SK-N-SH treated with all-trans-retinoic acid at 6 μM for 48 hours (cell line): ENCODE results near the gene CDIPT.

Source experiments
- ATAC-seq: fragments of 200-7000 bp; cut with Tn5 transposase; 3 replicates; pipeline ENCODE4 v1.9.1; 2020; ENCODE audit warnings: mild to moderate bottlenecking, moderate library complexity
- ARNTL ChIP-seq: fragments of 450-650 bp; formaldehyde crosslinking; IDR thresholded peaks from 2 replicates; pipeline ENCODE4 v1.5.0; 2020; ENCODE audit warnings: low read depth, mild to moderate bottlenecking, moderate library complexity, borderline replicate concordance
- BACH2 ChIP-seq: fragments of 250-450 bp; sonication (Bioruptor Pico); IDR thresholded peaks from 2 replicates; pipeline ENCODE4 v1.9.0; 2021; ENCODE audit warnings: mild to moderate bottlenecking, borderline replicate concordance
- CSDC2 ChIP-seq: fragments of 250-450 bp; sonication (Bioruptor Pico); IDR thresholded peaks from 2 replicates; pipeline ENCODE4 v1.5.0; 2020; ENCODE audit warnings: mild to moderate bottlenecking, moderate library complexity
- ESRRG ChIP-seq: fragments of 250-450 bp; sonication (Bioruptor Pico); IDR thresholded peaks from 2 replicates; pipeline ENCODE4 v1.6.1; 2021; ENCODE audit warnings: mild to moderate bottlenecking
- GLIS3 ChIP-seq: fragments of 250-450 bp; sonication (Bioruptor Pico); IDR thresholded peaks from 2 replicates; pipeline ENCODE4 v1.5.0; 2020; ENCODE audit warnings: mild to moderate bottlenecking, moderate library complexity
- OSR1 ChIP-seq: fragments of 250-450 bp; sonication (Bioruptor Pico); IDR thresholded peaks from 2 replicates; pipeline ENCODE4 v1.8.0; 2022; ENCODE audit warnings: moderate library complexity, mild to moderate bottlenecking, inconsistent platforms
- PPARA ChIP-seq: fragments of 250-450 bp; sonication (Bioruptor Pico); IDR thresholded peaks from 2 replicates; pipeline ENCODE4 v1.5.0; 2020; ENCODE audit warnings: mild to moderate bottlenecking, borderline replicate concordance
- SNAI2 ChIP-seq: fragments of 250-450 bp; sonication (Bioruptor Pico); IDR thresholded peaks from 2 replicates; pipeline ENCODE4 v1.5.0; 2020; ENCODE audit warnings: mild to moderate bottlenecking, moderate library complexity
- TCF4 ChIP-seq: fragments of 250-450 bp; sonication (Bioruptor Pico); IDR thresholded peaks from 2 replicates; pipeline ENCODE4 v1.8.0; 2021; ENCODE audit warnings: mild to moderate bottlenecking, moderate library complexity, borderline replicate concordance
- TOX ChIP-seq: fragments of 250-450 bp; sonication (Bioruptor Pico); IDR thresholded peaks from 2 replicates; pipeline ENCODE4 v1.8.0; 2021; ENCODE audit warnings: mild to moderate bottlenecking, moderate library complexity, borderline replicate concordance
- ZC3H10 ChIP-seq: fragments of 250-450 bp; sonication (Bioruptor Pico); IDR thresholded peaks from 2 replicates; pipeline ENCODE4 v1.5.1; 2021; ENCODE audit warnings: mild to moderate bottlenecking, moderate library complexity
- ZFP3 ChIP-seq: fragments of 250-450 bp; sonication (Bioruptor Pico); IDR thresholded peaks from 2 replicates; pipeline ENCODE4 v1.5.0; 2020; ENCODE audit warnings: mild to moderate bottlenecking, moderate library complexity
- ZFP30 ChIP-seq: fragments of 450-650 bp; formaldehyde crosslinking; IDR thresholded peaks from 2 replicates; pipeline ENCODE4 v1.5.0; 2022; ENCODE audit warnings: mild to moderate bottlenecking, moderate library complexity
- ZNF565 ChIP-seq: fragments of 450-650 bp; formaldehyde crosslinking; conservative IDR thresholded peaks from 2 replicates; pipeline ENCODE4 v1.5.0; 2020; ENCODE audit warnings: low read depth, mild to moderate bottlenecking, moderate library complexity
- ZNF70 ChIP-seq: fragments of 450-650 bp; formaldehyde crosslinking; IDR thresholded peaks from 2 replicates; pipeline ENCODE4 v1.5.0; 2020; ENCODE audit warnings: mild to moderate bottlenecking, moderate library complexity
- ZNF8 ChIP-seq: fragments of 450-650 bp; formaldehyde crosslinking; IDR thresholded peaks from 2 replicates; pipeline ENCODE4 v1.5.0; 2020; ENCODE audit warnings: mild to moderate bottlenecking, moderate library complexity
- TF ChIP-seq, protein P1 (sequence below): fragments of 250-450 bp; sonication (Bioruptor Pico); IDR thresholded peaks from 2 replicates; pipeline ENCODE4 v1.8.0; 2020; ENCODE audit warnings: mild to moderate bottlenecking, moderate library complexity, borderline replicate concordance
- TF ChIP-seq, protein P2 (sequence below): fragments of 250-450 bp; sonication (Bioruptor Pico); IDR thresholded peaks from 2 replicates; pipeline ENCODE4 v1.5.1; 2021; ENCODE audit warnings: mild to moderate bottlenecking, moderate library complexity
- TF ChIP-seq, protein P3 (sequence below): fragments of 250-450 bp; sonication (Bioruptor Pico); IDR thresholded peaks from 2 replicates; pipeline ENCODE4 v1.5.0; 2020; ENCODE audit warnings: mild to moderate bottlenecking, moderate library complexity
- TF ChIP-seq, protein P4 (sequence below): fragments of 250-450 bp; sonication (Bioruptor Pico); IDR thresholded peaks from 2 replicates; pipeline ENCODE4 v1.5.1; 2020; ENCODE audit warnings: low read depth, mild to moderate bottlenecking, moderate library complexity
- TF ChIP-seq, protein P5 (sequence below): fragments of 250-450 bp; sonication (Bioruptor Pico); IDR thresholded peaks from 2 replicates; pipeline ENCODE4 v1.8.0; 2021; ENCODE audit warnings: low read depth, mild to moderate bottlenecking, moderate library complexity, borderline replicate concordance

The CDIPT gene

DNA sequence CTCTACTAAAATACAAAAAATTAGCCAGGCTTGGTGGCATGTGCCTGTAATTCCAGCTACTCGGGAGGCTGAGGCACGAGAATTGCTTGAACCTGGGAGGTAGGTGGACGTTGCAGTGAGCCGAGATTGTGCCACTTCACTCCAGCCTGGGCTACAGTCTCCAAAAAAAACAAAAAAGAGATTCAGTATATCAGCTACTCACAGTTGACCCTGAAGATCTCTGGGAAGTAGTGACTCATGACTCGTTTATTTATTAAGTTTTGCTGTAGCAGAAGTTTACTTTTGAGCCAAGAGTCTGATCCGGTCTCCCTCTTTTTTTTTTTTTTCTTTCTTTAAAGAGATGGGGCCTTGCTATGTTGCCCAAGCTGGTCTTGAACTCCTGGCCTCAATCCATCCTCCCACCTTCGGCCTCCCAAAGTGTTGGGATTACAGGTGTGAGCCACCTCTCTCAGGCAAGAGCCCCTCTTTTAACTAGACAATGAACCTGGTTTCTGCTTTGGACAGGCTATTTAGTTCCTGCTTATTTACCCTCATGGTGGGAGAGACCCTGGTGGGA is 38.4 kb downstream of the CDIPT start:
- peak; percentile 59 for ATAC-seq
- TF ChIP-seq TCF4 (CRISPR knock-in tag) = no peak
- TF ChIP-seq ARNTL (CRISPR knock-in tag) = no peak
- no peak for TF ChIP-seq ZFP3 (CRISPR knock-in tag)
- no peak for TF ChIP-seq BACH2 (CRISPR knock-in tag)
- no peak for TF ChIP-seq ZNF565 (CRISPR knock-in tag)
- TF ChIP-seq, protein P1, sequence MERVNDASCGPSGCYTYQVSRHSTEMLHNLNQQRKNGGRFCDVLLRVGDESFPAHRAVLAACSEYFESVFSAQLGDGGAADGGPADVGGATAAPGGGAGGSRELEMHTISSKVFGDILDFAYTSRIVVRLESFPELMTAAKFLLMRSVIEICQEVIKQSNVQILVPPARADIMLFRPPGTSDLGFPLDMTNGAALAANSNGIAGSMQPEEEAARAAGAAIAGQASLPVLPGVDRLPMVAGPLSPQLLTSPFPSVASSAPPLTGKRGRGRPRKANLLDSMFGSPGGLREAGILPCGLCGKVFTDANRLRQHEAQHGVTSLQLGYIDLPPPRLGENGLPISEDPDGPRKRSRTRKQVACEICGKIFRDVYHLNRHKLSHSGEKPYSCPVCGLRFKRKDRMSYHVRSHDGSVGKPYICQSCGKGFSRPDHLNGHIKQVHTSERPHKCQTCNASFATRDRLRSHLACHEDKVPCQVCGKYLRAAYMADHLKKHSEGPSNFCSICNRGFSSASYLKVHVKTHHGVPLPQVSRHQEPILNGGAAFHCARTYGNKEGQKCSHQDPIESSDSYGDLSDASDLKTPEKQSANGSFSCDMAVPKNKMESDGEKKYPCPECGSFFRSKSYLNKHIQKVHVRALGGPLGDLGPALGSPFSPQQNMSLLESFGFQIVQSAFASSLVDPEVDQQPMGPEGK (CRISPR knock-in tag) = no peak
- no peak for TF ChIP-seq ESRRG
- TF ChIP-seq ZC3H10 (CRISPR knock-in tag) = no peak
- TF ChIP-seq TOX = no peak
- TF ChIP-seq, protein P2, sequence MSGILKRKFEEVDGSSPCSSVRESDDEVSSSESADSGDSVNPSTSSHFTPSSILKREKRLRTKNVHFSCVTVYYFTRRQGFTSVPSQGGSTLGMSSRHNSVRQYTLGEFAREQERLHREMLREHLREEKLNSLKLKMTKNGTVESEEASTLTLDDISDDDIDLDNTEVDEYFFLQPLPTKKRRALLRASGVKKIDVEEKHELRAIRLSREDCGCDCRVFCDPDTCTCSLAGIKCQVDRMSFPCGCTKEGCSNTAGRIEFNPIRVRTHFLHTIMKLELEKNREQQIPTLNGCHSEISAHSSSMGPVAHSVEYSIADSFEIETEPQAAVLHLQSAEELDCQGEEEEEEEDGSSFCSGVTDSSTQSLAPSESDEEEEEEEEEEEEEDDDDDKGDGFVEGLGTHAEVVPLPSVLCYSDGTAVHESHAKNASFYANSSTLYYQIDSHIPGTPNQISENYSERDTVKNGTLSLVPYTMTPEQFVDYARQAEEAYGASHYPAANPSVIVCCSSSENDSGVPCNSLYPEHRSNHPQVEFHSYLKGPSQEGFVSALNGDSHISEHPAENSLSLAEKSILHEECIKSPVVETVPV = no peak
- no peak for TF ChIP-seq PPARA
- no peak for TF ChIP-seq OSR1 (CRISPR knock-in tag)

DNA sequence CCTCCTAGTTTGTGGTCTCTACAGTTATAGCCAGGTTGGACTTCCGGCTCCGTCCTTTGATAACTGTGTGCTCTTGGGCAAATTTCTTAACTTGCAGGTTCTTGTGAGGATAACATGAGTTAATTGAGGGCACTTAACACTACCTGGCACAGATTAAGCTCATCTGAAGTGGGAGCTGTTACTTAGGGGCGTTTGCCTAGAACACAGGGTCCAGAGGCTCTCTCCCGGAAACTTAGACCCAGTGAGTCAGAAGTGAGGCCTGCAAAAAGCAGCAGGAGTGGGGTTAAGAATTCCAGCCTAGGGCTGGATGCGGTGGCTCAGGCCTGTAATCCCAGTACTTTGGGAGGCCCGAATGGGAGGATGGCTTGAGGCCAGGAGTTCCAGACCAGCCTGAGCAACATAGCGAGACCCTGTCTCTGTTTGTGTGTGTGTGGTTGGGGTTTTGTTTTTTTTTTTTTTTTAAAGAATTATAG is 41.3 kb downstream of the CDIPT start:
- peak; percentile 30 for ATAC-seq
- TF ChIP-seq, protein P3, sequence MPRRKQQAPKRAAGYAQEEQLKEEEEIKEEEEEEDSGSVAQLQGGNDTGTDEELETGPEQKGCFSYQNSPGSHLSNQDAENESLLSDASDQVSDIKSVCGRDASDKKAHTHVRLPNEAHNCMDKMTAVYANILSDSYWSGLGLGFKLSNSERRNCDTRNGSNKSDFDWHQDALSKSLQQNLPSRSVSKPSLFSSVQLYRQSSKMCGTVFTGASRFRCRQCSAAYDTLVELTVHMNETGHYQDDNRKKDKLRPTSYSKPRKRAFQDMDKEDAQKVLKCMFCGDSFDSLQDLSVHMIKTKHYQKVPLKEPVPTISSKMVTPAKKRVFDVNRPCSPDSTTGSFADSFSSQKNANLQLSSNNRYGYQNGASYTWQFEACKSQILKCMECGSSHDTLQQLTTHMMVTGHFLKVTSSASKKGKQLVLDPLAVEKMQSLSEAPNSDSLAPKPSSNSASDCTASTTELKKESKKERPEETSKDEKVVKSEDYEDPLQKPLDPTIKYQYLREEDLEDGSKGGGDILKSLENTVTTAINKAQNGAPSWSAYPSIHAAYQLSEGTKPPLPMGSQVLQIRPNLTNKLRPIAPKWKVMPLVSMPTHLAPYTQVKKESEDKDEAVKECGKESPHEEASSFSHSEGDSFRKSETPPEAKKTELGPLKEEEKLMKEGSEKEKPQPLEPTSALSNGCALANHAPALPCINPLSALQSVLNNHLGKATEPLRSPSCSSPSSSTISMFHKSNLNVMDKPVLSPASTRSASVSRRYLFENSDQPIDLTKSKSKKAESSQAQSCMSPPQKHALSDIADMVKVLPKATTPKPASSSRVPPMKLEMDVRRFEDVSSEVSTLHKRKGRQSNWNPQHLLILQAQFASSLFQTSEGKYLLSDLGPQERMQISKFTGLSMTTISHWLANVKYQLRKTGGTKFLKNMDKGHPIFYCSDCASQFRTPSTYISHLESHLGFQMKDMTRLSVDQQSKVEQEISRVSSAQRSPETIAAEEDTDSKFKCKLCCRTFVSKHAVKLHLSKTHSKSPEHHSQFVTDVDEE (CRISPR knock-in tag) = no peak
- TF ChIP-seq, protein P1 (CRISPR knock-in tag) = no peak
- TF ChIP-seq PPARA = no peak
- TF ChIP-seq, protein P4, sequence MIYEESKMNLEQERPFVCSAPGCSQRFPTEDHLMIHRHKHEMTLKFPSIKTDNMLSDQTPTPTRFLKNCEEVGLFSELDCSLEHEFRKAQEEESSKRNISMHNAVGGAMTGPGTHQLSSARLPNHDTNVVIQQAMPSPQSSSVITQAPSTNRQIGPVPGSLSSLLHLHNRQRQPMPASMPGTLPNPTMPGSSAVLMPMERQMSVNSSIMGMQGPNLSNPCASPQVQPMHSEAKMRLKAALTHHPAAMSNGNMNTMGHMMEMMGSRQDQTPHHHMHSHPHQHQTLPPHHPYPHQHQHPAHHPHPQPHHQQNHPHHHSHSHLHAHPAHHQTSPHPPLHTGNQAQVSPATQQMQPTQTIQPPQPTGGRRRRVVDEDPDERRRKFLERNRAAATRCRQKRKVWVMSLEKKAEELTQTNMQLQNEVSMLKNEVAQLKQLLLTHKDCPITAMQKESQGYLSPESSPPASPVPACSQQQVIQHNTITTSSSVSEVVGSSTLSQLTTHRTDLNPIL (CRISPR knock-in tag) = no peak
- TF ChIP-seq ZNF70 (CRISPR knock-in tag) = no peak
- no peak for TF ChIP-seq SNAI2
- no peak for TF ChIP-seq ARNTL (CRISPR knock-in tag)
- no peak for TF ChIP-seq ZC3H10 (CRISPR knock-in tag)
- no peak for TF ChIP-seq ZNF8 (CRISPR knock-in tag)
- TF ChIP-seq, protein P2 = no peak
- TF ChIP-seq, protein P5, sequence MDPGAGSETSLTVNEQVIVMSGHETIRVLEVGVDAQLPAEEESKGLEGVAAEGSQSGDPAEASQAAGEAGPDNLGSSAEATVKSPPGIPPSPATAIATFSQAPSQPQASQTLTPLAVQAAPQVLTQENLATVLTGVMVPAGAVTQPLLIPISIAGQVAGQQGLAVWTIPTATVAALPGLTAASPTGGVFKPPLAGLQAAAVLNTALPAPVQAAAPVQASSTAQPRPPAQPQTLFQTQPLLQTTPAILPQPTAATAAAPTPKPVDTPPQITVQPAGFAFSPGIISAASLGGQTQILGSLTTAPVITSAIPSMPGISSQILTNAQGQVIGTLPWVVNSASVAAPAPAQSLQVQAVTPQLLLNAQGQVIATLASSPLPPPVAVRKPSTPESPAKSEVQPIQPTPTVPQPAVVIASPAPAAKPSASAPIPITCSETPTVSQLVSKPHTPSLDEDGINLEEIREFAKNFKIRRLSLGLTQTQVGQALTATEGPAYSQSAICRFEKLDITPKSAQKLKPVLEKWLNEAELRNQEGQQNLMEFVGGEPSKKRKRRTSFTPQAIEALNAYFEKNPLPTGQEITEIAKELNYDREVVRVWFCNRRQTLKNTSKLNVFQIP (CRISPR knock-in tag) = no peak
- TF ChIP-seq ESRRG = no peak
- no peak for TF ChIP-seq GLIS3
- TF ChIP-seq ZFP30 (CRISPR knock-in tag) = no peak
- TF ChIP-seq BACH2 (CRISPR knock-in tag) = no peak
- TF ChIP-seq ZNF565 (CRISPR knock-in tag) = no peak
- no peak for TF ChIP-seq CSDC2 (CRISPR knock-in tag)
- TF ChIP-seq, all 23 proteins: peak for 0
